ENCODE measurements around the gene NAGPA.
"Not testable (repeated sequence)": the region's sequence is repeated elsewhere in the genome, so short reads cannot be mapped to it uniquely, and the experiment has no call there.

Gene NAGPA

GRCh38 chr16:5033256-5034166 is at the start of gene NAGPA:
TSS of gene NAGPA (minus strand) at chr16:5033935. CDS start at chr16:5033914, 21 bp downstream.
- in situ Hi-C loops (cut with HindIII; ENCODE audit: low pct_unique_long_range_greater_than_20kb, low sequenced_read_pairs) = no loop called here
- DNase-seq (ENCODE audit: low read depth in 1 of 2, low spot score in 1 of 2) = peak; percentile 87 to 88
- no peak for TF ChIP-seq JUND (IDR thresholded peaks at IDR 0.05; ENCODE audit: low read depth)

DNA sequence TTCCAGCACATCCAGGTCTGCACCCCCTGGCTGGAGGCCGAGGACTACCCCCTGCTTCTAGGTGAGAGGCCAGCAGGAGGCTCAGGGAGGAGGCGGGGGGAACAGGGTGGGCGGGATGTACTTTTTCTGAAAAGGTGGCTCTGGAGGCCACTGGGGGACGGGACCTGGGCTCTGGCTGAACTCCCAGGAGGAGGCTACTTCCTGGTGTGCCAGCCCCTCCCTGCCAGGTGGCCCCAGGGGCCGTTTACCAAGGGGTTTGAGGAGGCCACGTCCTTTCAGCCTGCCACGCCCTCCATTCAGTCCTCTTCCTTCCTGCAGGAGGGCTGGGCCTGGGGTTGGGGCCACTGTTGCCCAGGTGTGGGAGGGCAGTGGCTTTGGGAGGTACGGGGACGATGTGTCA is 47.3 kb upstream of the NAGPA start:
- in situ Hi-C loops (cut with HindIII; ENCODE audit: low pct_unique_long_range_greater_than_20kb, low sequenced_read_pairs); DNase-seq (ENCODE audit: low read depth in 1 of 2, low spot score in 1 of 2): not testable (repeated sequence)

GRCh38 chr16:5080461-5080860 is 46.7 kb upstream of the NAGPA start:
- DNase-seq (ENCODE audit: low read depth in 1 of 2, low spot score in 1 of 2); in situ Hi-C loops (cut with HindIII; ENCODE audit: low pct_unique_long_range_greater_than_20kb, low sequenced_read_pairs): not testable (repeated sequence)

GRCh38 chr16:5078626-5079025 is 44.9 kb upstream of the NAGPA start:
- in situ Hi-C loops (cut with HindIII; ENCODE audit: low pct_unique_long_range_greater_than_20kb, low sequenced_read_pairs) = no loop called here
- DNase-seq (ENCODE audit: low read depth in 1 of 2, low spot score in 1 of 2) = no peak
- no peak for TF ChIP-seq JUND (IDR thresholded peaks at IDR 0.05; ENCODE audit: low read depth)

- DNase-seq (ENCODE audit: low read depth in 1 of 2, low spot score in 1 of 2) = no peak
- in situ Hi-C loops (cut with HindIII; ENCODE audit: low pct_unique_long_range_greater_than_20kb, low sequenced_read_pairs) = no loop called here
- no peak for TF ChIP-seq JUND (IDR thresholded peaks at IDR 0.05; ENCODE audit: low read depth)
Measured at GRCh38 chr16:5077304-5077703, 43.6 kb upstream of the NAGPA start.

GRCh38 chr16:5075637-5076036 is 41.9 kb upstream of the NAGPA start:
- no peak for DNase-seq (ENCODE audit: low read depth in 1 of 2, low spot score in 1 of 2)
- in situ Hi-C loops (cut with HindIII; ENCODE audit: low pct_unique_long_range_greater_than_20kb, low sequenced_read_pairs) = no loop called here
- TF ChIP-seq JUND (IDR thresholded peaks at IDR 0.05; ENCODE audit: low read depth) = no peak

DNA sequence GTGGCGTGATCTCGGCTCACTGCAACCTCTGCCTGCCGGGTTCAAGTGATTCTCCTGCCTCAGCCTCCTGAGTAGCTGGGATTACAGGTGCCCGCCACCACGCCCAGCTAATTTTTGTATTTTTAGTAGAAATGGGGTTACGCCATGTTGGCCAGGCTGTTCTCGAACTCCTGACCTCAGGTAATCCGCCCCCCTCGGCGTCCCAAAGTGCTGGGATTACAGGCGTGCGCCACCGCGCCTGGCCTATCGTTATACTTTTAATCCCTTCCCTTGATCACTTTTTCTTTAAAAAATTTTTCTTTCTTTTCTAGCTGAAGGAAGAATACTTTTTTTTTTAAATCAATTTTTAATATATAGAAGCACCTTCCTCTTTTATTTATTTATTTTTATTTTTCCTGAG is 40.0 kb upstream of the NAGPA start:
- DNase-seq (ENCODE audit: low read depth in 1 of 2, low spot score in 1 of 2); in situ Hi-C loops (cut with HindIII; ENCODE audit: low pct_unique_long_range_greater_than_20kb, low sequenced_read_pairs): not testable (repeated sequence)

- no peak for DNase-seq (ENCODE audit: low read depth in 1 of 2, low spot score in 1 of 2)
- in situ Hi-C loops (cut with HindIII; ENCODE audit: low pct_unique_long_range_greater_than_20kb, low sequenced_read_pairs) = no loop called here
- TF ChIP-seq JUND (IDR thresholded peaks at IDR 0.05; ENCODE audit: low read depth) = no peak
Measured at GRCh38 chr16:5073279-5073629, 39.5 kb upstream of the NAGPA start.

- in situ Hi-C loops (cut with HindIII; ENCODE audit: low pct_unique_long_range_greater_than_20kb, low sequenced_read_pairs) = no loop called here
- no peak for DNase-seq (ENCODE audit: low read depth in 1 of 2, low spot score in 1 of 2)
- no peak for TF ChIP-seq JUND (IDR thresholded peaks at IDR 0.05; ENCODE audit: low read depth)
Measured at GRCh38 chr16:5072334-5073278, 38.9 kb upstream of the NAGPA start.

GRCh38 chr16:5071681-5072333 is 38.1 kb upstream of the NAGPA start, which contains the start of gene ALG1:
TSS of gene ALG1 (plus strand) at chr16:5071843. CDS start at chr16:5071850, 7 bp downstream.
- DNase-seq (ENCODE audit: low read depth in 1 of 2, low spot score in 1 of 2) = peak; percentile 79 to 86
- in situ Hi-C loops (cut with HindIII; ENCODE audit: low pct_unique_long_range_greater_than_20kb, low sequenced_read_pairs) = no loop called here
- no peak for TF ChIP-seq JUND (IDR thresholded peaks at IDR 0.05; ENCODE audit: low read depth)

DNA sequence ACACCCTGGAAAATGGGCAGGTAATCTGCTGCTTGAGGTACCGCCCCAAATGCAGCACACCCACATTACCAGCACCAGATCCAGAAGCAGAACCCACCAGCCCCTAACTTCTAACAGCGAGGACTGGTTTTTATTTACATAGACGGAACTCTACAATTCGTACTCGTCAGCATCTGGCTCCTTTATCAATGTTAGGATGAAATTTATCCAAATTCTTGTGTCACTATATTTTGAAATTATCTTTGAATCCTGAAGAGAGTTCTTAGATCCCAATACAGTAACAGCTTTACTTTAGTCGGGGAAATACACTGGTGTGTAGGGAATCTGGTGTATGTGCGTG is 37.6 kb upstream of the NAGPA start:
- TF ChIP-seq JUND (IDR thresholded peaks at IDR 0.05; ENCODE audit: low read depth) = no peak
- in situ Hi-C loops (cut with HindIII; ENCODE audit: low pct_unique_long_range_greater_than_20kb, low sequenced_read_pairs) = no loop called here
- DNase-seq (ENCODE audit: low read depth in 1 of 2, low spot score in 1 of 2) = no peak

GRCh38 chr16:5070431-5071186 is 36.9 kb upstream of the NAGPA start:
- DNase-seq (ENCODE audit: low read depth in 1 of 2, low spot score in 1 of 2) = no peak
- in situ Hi-C loops (cut with HindIII; ENCODE audit: low pct_unique_long_range_greater_than_20kb, low sequenced_read_pairs) = no loop called here
- no peak for TF ChIP-seq JUND (IDR thresholded peaks at IDR 0.05; ENCODE audit: low read depth)
